GM21526 (cell line): Measurements from ENCODE around the gene ELK3.

Source experiments
- ATAC-seq: cut with Tn5 transposase; IDR thresholded peaks from one replicate; pipeline ENCODE4 v1.9.1; 2021; ENCODE audit warnings: moderate library complexity; ENCODE audit not compliant: unreplicated experiment, low FRiP score

Gene ELK3

DNA sequence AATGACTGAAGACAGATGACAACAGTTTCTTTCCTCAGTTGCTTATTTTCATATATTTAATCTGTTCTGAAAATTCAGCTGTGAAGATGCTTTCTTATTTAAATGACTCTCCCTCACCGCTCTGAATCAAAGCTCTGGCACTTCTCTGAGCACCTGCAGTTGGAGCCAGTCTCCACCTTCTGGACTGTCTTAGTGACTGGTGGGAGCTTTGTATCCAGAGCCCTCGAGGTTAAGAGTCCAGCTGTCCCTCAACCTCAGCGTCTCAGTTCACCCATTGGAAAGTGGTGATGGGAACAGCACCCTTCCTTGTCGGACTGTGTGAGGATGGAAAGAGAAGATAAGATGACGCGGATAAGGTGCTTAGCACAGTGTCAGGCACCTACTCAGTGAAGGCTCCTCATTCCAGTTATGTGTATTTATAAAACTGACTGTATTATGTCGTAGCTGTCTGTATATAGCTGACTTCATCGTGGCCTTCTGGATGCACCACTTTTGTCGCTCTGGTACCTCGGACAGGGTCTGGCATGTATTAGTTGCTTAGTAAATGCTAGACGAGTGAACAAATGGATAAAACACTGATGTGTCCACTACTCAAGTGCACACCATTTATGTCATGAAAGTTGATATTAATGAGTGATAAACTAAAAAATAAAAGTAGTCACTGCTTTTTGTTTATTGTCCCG is 34.5 kb downstream of the ELK3 start:
- no peak for ATAC-seq

DNA sequence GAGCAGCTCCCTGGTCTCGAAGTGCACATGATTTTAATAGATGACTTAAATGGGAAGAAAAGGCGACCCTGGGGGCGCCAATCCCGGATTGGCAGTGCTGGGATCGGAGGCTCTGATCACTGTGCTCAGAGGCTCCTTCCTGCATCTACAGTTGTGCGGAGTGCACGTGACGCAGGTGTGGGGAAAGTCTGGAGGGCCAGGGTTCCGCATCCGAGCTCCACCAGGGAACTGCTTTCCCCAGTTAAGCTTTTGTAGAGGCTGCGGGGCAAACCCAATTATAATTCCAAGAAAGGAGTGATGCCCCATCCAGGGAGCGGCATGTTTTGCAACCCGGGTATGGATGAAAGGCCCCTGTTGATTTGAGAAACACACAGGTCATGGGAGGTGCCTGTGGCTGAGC is 36.5 kb downstream of the ELK3 start:
- no peak for ATAC-seq

DNA sequence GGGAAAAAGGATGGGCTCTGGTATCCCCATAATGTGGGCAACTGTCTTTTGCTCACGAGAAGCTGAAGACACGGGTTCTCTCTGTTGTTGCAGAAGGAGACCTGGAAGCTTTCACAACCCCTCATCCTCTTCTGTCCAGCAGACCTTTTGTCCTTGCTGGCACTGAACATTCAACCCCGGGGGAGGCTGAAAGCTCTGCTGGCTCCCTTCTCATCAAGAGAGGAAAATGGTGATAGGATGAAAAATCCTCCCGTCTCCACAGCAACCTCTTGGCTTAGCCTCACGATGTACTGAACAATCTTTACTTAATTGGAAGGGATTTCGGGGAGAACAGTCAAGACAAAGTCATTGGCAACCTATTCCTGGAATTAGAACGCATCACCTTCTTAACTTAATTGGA is 39.0 kb downstream of the ELK3 start:
- no peak for ATAC-seq

DNA sequence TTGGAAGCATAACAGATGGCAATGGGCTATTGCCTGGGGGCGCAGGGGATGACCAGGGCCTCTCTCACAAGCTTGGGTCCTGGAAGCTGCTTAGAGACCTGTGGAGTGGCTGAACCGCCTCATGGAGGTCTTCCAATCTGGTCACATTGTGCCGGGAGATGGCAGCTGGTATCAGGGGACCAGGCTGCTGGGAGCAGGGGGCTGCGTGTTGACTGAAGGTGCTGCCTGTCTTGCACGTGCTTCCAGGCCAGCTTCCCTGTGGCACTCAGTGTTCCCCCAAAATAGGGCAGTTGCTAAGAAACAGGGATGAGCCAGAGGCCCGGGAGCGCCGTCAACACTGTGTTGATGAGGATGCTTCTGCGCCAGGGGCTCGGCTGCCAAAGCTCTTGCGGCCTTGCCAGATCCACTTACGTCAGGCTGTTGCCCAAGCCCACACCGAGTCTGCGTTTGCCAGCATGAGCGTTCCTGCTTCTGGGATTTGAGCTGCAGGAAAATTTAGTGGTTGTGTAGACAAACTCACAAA is 39.8 kb downstream of the ELK3 start:
- no peak for ATAC-seq

DNA sequence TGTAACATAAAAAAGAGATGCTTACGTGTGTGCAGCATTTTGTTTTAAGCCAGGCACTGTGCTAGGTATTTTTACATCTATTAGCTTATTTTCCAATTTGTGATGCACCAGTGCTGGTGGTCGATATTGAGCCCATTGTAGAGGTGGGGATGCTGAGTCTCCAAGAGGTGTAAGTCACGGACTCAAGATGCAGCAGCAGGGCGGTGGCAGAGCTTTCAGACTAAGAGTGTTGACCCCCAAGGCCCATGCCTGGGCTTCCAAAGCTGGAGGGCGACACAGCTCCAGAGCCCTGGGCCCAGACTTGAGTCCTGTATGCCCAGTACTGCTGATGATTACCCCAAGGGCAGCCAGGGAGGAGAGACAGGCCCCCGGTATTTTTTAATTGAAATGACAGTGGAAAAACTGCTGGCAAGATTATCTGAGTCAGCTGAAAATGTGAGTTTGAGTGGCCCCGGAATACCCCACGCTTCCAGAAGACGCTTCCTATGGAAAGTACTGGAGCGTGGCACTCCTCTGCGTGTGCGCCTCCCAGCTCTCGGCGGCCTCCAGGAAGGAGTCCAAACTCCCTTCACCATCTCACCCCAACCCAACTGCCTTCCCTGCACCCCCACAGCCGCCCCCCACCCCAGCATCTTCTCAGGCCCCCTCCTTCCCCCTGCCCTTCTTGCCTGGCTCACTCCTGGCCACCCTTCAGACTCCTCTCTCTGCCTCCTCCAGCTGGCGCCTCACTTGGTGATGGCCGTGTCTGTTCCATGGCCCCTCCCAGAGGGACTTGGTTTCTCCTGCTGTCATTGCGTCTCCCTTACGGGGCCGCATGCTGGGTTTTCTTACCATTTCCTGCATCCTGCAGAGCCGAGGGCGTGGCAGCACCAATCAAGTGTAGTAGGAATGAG is 40.7 kb downstream of the ELK3 start:
- no peak for ATAC-seq

DNA sequence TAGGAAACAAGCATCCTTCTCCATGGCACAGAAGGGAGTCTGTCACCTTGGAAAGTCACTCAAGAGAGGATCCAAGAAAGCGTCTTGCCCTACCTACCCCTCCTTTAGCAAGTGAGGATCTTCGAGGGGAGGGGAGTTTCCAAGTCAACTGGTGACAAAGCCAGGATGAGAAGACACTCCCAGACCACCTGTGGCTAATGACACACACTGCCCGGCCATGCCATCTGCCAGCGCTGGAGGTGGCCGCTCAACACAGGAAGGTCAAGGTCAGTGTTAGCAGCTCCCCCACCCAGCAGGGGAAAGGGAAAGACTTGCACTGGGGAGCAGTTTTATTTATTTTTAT is 41.3 kb downstream of the ELK3 start:
- no peak for ATAC-seq

DNA sequence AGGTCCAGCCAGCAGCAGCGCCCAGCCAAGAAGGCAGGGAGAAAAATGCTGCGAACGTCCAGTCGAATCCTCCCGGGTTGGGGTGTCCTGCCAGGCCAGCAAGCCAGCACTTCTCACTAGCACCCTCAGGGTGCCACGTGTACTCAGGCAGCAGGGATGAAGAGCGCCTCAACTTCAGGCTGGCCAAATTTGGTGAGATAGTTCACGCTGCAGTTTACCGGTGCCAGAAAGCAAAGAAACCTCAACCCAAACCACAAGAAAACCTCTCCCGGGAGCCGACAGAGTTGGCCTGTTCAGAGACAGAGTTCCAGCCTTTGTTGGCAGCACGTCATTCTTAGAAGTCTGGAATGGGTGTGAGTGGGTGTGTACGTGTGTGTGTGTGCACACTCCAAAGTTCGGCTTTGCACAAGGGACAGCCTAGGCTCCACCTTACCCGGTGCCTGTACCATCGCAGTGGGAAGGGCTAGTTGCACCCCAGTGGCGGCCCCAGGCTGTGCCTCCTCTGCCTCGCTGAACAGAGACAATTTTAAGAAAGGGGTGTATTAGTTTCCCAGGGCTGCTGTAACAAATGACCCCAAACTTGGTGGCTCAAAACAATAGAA is 42.1 kb downstream of the ELK3 start:
- ATAC-seq = no peak

DNA sequence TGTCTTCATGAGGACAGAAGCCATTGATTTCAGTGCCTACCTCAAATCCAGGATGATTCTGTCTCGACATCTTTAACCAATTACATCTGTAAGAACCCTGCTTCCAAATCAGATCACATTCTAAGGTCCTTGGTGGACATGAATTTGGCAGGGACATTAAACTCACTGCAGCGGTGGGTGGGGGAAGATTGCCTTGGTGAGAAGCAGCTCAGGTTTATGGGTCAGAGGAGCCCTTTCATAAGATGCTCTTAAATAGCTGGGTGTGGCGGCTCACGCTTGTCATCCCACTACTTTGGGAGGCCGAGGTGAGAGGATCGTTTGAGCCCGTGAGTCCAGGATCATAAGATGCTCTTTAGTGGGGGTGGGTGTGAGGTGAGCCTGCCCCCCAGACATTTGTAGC is 42.9 kb downstream of the ELK3 start:
- no peak for ATAC-seq

DNA sequence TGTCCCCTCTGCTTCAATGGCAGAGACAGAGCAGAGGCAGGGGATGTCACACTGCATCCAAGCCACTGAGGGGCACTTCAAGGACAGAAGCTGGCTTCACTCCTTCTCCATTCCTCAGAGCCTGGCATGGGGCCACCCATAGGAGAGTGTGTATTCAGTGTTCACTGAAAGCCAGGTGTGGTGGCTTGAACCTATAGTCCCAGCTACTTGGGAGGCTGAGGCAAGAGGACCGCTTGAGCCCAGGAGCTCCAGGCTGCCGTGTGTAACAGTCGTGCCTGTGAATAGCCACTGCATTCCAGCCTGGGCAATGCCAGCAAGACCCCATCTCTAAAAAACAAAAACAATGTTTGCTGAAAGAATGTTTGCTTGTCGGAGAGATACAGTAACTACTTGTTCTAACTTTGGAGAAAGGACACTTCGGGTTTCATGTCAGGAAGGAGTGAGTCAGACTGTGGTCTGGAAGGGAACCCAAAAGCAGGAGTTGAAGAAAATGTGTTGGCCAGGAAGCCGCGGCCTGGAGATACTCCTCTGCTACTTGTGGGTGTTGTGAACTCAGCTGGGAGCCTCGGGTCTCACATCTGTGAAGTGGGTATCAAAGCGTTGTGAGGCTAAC is 43.4 kb downstream of the ELK3 start:
- no peak for ATAC-seq

DNA sequence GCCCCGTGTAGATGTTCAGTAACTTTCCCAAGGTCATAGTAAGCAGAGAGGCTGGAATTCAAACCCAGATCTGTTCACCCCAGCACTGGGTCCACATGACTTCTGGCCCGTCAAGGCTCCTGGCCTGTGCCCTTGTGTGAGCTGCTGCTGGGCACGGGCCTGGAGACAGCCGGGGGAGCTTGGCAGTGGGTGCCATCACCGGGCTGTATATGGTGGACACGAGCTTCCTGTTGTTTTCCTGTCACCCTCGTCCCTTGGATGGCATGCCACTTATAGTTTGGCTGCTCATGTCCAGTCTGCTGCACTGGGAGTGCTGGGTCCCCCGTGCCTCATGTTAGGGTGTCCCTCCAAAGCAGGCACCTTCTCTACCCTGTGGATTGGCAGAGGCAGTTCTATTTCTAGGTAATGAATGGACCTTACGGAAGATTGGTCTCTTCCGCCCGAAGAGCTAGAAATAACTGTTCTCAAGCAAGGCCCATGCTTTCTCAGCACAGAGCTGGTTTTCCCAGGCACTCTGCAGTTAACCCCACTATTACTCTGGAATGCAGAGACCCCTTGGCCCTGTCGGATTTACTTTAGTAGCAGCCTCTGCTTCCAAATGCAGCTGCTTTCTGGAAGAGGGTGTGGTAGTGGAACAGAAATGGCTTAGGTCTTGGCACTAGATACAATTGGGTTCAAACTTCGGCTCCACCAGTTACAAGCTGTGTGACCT is 44.3 kb downstream of the ELK3 start:
- ATAC-seq = no peak

DNA sequence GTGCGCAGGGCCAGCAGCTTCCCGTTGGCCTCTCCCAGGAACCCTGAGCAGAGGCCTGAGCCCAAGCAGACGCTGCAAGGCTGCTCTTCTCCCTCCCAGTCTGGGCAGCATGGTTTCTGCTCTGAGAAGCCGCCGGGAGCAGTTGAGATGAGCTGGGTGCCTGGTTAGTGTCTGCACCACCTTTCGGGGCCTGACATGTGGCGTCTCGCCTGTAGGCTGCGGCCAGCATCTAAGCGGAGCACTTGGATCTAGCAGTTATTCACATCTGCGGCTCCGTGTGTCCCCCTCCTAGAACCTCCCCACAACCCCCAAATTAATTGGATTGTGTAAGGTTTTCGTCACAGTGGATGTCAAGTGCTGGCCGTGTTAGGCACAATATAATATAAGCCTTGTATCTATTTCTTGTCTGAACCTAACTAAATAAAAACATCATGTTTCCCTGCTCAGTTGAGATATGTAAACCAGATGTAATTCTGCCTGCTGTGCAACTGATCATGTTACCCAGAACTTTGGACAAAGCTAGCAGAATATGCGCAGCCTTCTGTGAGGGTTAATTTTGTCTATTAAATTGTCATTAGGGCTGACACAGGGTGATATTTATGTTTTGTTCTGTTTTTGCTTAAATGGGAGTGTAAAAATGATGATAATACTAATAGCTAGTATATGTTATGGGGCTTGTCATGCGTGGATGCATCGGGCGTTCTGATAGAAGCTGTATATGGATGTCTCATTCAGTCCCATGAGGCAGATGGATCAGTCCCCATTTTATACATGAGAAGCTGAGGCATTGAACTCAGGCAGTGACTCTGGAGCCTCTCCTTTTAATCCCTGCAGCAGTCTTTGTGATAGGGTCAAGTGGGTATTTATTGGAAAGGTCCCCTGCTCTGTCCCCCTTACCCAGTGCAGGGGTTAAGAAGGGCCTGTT is 45.8 kb downstream of the ELK3 start:
- ATAC-seq = no peak

DNA sequence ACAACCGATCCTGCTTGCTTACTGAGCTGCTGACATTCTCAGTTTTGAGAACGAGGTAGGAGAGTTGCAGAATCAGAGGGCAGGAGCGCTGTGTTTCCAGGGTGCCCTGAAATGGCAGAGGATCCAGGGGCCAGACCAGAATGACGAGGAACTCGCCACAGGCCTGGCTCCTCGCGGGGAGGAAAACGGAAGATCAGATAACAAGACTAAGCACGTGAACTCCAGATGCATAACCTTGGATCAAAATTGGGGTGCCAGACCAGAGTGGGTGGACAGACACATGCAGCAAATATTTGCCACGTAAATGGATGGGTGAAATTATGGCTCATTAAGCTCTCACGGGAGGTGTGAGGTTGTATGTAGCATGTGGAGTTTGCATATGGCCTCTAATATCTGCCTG is 46.5 kb downstream of the ELK3 start:
- ATAC-seq = no peak

DNA sequence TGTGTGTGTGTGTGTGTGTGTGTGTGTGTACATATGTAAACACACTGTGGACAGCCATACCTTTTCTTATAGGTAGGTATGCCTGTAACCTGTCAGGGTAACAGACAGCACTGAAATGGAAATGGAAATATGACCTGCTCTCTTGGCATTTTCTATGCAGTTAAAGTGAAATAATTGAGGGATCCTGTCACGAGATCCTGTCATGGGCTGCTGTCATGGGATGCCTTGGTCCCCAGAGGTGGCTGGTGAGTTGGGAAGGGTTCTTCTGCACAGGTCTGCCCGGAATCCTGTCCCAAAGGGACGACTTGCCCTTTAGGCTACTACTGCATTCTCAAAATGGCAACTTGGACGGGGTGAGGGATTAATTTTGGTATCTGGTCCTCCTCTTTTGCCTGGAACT is 47.3 kb downstream of the ELK3 start:
- no peak for ATAC-seq

DNA sequence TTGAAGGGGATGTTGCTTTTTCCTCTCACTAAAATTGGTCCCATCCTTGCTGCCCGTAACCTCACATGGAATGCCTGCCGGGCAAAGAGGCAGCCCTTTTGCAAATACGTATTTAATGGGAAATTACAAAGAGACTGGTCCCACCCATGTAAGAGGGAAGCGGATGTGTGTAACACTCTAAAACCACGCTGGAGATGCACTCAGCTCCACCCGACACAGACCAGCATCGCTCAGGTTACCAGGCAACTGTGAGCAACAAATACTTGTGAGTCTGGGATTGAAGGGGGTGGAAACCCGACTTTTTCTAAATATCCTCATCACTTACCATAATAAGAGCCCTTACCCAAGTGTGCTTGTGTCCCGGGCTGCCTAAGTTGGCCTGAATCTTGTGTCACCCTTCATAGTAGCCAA is 47.7 kb downstream of the ELK3 start:
- ATAC-seq = no peak

DNA sequence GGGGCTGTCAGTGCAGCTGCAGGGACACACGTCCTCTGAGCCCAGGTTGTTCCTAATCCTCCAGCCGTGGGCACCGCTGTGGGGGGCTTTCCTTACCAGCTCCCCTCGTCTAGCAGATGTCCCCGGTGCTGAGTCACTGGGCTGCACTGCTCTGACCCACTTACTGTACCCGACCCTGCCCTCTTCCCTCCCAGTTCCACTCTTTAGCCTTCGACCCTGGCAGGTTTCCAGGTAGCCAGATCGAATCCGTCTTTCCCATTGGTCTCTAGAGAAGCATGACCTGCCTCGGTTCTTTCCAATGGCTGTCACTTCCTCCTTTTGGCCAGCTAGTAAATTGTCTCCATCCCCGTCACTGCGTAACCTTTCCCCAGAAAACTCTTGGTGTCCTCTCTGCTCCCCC is 48.4 kb downstream of the ELK3 start:
- no peak for ATAC-seq

DNA sequence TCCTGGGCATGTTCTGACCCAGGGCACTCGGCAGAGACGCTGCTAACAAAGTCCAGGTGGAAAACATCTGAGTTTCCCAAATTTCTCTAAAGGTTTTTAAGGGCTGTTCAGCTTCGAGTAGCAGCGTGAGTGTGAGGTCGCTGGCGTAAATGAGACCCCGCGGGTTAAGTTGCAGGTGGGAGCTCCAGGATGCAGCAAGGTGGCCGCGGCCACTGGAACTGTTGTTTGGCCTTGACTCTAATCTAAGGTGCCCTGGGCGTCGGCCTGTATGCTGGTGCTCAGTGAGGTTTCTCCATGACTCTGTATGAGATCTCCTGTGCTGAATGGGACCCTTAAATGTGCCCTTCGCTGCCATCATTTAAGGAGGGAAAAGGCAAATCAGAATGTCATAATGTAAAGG is 50.7 kb downstream of the ELK3 start:
- no peak for ATAC-seq

DNA sequence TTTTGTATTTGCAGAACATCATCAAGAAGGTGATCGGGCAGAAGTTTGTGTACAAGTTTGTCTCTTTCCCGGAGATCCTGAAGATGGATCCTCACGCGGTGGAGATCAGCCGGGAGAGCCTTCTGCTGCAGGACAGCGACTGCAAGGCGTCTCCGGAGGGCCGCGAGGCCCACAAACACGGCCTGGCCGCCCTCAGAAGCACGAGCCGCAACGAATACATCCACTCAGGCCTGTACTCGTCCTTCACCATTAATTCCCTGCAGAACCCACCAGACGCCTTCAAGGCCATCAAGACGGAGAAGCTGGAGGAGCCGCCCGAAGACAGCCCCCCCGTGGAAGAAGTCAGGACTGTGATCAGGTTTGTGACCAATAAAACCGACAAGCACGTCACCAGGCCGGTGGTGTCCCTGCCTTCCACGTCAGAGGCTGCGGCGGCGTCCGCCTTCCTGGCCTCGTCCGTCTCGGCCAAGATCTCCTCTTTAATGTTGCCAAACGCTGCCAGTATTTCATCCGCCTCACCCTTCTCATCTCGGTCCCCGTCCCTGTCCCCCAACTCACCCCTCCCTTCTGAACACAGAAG is 52.8 kb downstream of the ELK3 start:
- no peak for ATAC-seq

DNA sequence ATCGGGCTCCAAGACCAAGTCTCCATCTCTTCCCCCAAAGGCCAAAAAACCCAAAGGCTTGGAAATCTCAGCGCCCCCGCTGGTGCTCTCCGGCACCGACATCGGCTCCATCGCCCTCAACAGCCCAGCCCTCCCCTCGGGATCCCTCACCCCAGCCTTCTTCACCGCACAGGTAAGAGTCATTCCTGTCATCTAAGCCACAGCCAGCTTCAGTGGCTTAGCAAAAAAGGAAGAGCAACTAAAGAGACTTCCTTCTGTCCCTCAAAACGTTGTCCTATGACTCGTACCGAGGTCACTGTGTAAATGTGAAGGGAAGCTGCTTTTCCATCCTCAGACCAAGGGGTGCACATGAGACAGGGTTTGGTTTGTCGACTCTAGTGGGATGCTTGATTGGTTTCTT is 53.4 kb downstream of the ELK3 start:
- no peak for ATAC-seq
